Kidney epithelial cell (primary cell): ENCODE data around the gene AMOTL1. TPM values are rescaled to one million over a fixed set of nuclear protein-coding genes. Genes with fewer than 3 reads are reported as not detected.

Experiments
- DNase-seq: peaks from one replicate; pipeline ENCODE4 v3.0.0-alpha.2; 2010; ENCODE audit warnings: low read depth
- H3K27me3 ChIP-seq: 2 replicates; pipeline ENCODE4 v1.6.0; 2011; ENCODE audit warnings: low read length; ENCODE audit not compliant: control insufficient read depth, insufficient read depth
- H3K36me3 ChIP-seq: 2 replicates; pipeline ENCODE4 v1.5.1; 2011; ENCODE audit warnings: low read length; ENCODE audit not compliant: control insufficient read depth, insufficient read depth
- H3K4me3 ChIP-seq: 2 replicates; pipeline ENCODE4 v1.5.1; 2011; ENCODE audit warnings: low read depth, mild to moderate bottlenecking, control low read depth, low read length
- CTCF ChIP-seq: IDR thresholded peaks from 2 replicates; pipeline ENCODE4 v1.5.1; 2011; ENCODE audit warnings: mild to moderate bottlenecking, moderate library complexity, low read length, control low read depth, inconsistent platforms; ENCODE audit not compliant: insufficient read depth, poor library complexity, severe bottlenecking
- total RNA-seq: library from RNA; depleted of rRNA; stranded (reverse); fragments of >200 nt; gene quantifications from 2 replicates; pipeline ENCODE4 v1.2.3, GENCODE V29; 2015

The AMOTL1 gene
- total RNA-seq, 1 donor from 2014 or later, result 48.8 TPM

GRCh38 chr11:94926271-94926625 lies 158.1 kb downstream of the AMOTL1 start:
- no peaks in the 10 kb centered on the region for H3K36me3 ChIP-seq
- no peak for TF ChIP-seq CTCF
- DNase-seq, result no peak
- no peaks in the 10 kb centered on the region for H3K27me3 ChIP-seq
- no peak overlapping the region for H3K4me3 ChIP-seq

Other genes with a start within 250 kb of the AMOTL1 start
- 12.3 and 13.4 TPM in 2 replicates for gene FUT4, start 224.4 kb upstream of the AMOTL1 start, total RNA-seq
- 1.8 and 3.7 TPM in 2 replicates for gene PIWIL4, start 201.0 kb upstream of the AMOTL1 start, total RNA-seq
- 32.0 and 43.4 TPM in 2 replicates for gene CWC15, start 205.2 kb downstream of the AMOTL1 start, total RNA-seq
- gene KDM4D, start 205.4 kb downstream of the AMOTL1 start, total RNA-seq, result 1.5 and 2.7 TPM in 2 replicates